Fibroblast of the aortic adventitia (primary cell): ENCODE data around the gene HPS3. TPM values are rescaled to one million over a fixed set of nuclear protein-coding genes. Genes with fewer than 3 reads are reported as not detected.

Experiments
- DNase-seq: peaks from one replicate; pipeline ENCODE4 v3.0.0-alpha.2; 2010; ENCODE audit warnings: low read depth
- H3K4me3 ChIP-seq: 2 replicates; pipeline ENCODE4 v1.5.1; 2011; ENCODE audit warnings: low read depth, mild to moderate bottlenecking, control low read depth, low read length, moderate library complexity
- total RNA-seq: library from RNA; depleted of rRNA; stranded (reverse); fragments of >200 nt; gene quantifications from 2 replicates; pipeline ENCODE4 v1.2.3, GENCODE V29; 2012; ENCODE audit warnings: low replicate concordance
- TF ChIP-seq, protein P1 (sequence below): IDR thresholded peaks from 2 replicates; pipeline ENCODE4 v1.5.1; 2011; ENCODE audit warnings: mild to moderate bottlenecking, low read length, control low read depth, inconsistent platforms; ENCODE audit not compliant: insufficient read depth

Gene HPS3, protein sequence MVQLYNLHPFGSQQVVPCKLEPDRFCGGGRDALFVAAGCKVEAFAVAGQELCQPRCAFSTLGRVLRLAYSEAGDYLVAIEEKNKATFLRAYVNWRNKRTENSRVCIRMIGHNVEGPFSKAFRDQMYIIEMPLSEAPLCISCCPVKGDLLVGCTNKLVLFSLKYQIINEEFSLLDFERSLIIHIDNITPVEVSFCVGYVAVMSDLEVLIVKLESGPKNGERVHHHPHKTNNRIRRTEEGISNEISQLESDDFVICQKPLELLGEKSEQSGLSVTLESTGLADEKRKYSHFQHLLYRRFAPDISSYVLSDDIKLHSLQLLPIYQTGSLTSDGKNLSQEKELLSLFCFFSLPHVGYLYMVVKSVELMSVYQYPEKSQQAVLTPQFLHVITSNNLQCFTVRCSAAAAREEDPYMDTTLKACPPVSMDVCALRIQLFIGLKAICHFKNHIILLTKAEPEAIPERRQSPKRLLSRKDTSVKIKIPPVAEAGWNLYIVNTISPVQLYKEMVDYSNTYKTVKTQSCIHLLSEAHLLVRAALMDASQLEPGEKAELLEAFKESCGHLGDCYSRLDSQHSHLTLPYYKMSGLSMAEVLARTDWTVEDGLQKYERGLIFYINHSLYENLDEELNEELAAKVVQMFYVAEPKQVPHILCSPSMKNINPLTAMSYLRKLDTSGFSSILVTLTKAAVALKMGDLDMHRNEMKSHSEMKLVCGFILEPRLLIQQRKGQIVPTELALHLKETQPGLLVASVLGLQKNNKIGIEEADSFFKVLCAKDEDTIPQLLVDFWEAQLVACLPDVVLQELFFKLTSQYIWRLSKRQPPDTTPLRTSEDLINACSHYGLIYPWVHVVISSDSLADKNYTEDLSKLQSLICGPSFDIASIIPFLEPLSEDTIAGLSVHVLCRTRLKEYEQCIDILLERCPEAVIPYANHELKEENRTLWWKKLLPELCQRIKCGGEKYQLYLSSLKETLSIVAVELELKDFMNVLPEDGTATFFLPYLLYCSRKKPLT
- 33.0 and 88.2 TPM in 2 replicates for total RNA-seq

DNA sequence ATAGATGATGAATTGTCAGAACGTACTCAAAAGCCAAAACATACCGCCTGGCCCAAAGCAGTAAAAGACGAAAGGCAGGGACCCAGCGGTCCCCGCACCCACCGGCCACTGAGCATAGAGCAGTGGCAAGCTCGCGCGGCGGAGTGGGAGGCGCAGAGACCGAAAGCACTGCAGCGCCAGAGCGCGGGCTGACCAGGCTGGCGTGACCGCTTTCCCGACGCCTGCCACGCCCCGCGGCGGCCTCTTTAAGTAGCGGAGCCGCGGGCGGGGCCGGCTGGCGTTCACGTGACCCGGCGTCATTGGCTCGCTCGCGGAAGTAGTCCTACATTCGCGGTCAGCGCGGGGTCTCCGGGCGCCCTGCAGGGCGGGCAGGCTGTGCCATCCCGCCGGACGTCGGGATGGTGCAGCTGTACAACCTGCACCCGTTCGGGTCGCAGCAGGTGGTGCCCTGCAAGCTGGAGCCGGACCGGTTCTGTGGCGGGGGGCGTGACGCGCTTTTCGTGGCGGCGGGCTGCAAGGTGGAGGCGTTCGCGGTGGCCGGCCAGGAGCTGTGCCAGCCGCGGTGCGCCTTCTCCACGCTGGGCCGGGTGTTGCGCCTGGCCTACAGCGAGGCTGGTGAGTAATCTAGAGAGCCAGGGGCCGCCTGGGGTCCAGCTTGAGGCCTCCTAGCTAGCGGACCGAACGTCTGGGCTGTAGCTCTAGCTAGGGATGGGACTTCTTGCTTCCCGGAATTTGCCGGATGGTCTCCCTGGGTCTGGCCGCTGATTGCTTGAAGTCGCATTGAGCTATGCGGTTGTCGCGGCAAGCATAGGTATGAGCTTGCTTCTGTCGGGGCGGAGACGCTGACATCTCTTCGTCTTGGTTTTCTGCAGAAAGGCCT, at the start of gene HPS3:
TSS of gene HPS3 (plus strand) at position 313 of the 880 bp plus-strand sequence. CDS start at position 399, 86 bp downstream.
- TF ChIP-seq, protein P1, sequence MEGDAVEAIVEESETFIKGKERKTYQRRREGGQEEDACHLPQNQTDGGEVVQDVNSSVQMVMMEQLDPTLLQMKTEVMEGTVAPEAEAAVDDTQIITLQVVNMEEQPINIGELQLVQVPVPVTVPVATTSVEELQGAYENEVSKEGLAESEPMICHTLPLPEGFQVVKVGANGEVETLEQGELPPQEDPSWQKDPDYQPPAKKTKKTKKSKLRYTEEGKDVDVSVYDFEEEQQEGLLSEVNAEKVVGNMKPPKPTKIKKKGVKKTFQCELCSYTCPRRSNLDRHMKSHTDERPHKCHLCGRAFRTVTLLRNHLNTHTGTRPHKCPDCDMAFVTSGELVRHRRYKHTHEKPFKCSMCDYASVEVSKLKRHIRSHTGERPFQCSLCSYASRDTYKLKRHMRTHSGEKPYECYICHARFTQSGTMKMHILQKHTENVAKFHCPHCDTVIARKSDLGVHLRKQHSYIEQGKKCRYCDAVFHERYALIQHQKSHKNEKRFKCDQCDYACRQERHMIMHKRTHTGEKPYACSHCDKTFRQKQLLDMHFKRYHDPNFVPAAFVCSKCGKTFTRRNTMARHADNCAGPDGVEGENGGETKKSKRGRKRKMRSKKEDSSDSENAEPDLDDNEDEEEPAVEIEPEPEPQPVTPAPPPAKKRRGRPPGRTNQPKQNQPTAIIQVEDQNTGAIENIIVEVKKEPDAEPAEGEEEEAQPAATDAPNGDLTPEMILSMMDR = no peak
- DNase-seq = peak; percentile 82
- peak within 1 kb of the TSS; percentile 91 for H3K4me3 ChIP-seq

DNA sequence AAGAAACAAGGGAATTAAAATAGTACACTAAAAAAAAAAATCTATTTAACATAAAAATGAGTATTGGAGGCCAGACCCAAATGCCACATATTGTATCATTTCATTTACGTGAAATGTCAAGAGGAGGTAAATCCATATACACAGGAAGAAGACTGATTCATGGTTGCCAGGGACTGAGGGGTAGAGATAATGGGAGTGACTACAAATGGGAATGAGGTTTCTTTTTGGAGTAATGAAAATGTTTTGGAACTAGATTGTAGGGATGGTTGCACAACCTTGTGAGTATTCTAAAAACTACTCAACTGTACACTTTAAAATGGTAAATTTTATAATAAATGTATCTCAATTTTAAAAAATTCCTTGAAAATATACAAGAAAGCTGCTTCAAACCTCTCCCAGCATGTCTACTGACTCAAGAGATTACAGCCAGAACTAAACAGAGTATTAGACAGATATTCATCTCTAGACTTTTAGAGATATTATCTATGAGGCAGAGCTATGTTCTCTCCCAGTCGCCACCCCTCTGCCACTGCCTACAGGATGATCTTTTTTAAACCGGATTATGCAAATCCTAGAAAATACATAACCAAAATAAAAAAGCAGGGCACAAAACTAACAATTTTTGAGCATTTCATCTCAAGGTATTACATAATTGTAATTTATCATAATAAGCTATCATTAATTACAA, 49.3 kb upstream of the HPS3 start:
- H3K4me3 ChIP-seq = no peak overlapping the region
- DNase-seq = peak; percentile 75
- TF ChIP-seq, protein P1 = no peak

DNA sequence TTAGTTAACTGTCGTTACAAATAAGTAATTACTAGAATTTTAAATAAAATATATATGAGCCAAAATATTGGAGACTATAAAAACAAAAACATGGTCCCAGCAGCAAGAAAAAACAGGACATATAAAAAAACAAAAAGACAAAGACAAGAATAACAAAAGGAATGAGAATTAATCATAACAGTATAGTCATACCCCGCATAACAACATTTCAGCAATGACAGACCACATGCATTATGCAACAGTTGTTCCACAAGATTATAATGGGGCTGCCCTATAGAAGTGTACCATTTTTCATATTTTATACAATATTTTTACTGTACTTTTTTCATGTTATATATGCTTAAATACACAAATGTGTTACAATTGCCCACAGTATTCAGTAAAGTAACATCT, 48.7 kb upstream of the HPS3 start:
- peak; percentile 74 for DNase-seq
- TF ChIP-seq, protein P1 = no peak
- no peak overlapping the region for H3K4me3 ChIP-seq

DNA sequence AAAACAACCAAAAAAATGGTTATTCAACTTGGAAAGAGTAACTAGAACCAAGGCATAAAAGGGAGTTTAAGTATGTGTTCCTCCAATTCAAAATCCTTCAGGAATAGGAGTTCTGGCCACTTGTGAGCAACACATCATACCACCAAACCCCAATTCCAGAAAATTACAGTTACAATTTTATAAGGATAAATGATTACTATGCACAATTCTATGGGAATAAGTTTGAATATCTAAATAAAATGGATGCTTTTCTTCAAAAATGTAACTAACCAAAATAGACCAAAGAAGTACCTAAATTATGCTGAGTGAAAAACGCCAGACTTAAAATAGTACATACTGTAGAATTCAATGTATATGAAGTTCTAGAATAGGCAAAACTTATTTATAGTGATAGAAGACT, 47.7 kb upstream of the HPS3 start:
- TF ChIP-seq, protein P1 = no peak
- DNase-seq = no peak
- no peak overlapping the region for H3K4me3 ChIP-seq

DNA sequence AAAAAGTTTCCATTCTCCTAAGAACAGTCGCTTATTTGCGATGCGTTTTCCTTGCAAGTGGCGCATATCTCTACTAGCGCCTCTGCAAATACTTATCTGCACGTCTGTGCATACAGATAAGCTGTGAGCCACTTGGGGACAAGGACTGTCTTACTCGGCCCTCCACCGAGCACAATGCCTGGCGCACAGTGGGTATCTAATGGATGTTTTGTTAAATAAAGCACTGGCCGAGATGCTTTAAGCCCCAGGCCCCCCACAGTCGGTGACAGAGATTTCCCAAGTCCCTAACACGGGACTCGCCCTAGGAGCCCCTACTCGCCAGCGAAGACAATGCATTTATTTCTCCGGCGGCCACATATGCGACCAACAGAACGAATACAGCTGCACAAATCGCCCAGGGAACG, 43.6 kb upstream of the HPS3 start:
- TF ChIP-seq, protein P1 = peak; percentile 11
- H3K4me3 ChIP-seq = peak overlapping the region; percentile 85
- DNase-seq = peak; percentile 40
